GM12878 (cell line): ENCODE data around the gene IRGC. TPM values are rescaled to one million over a fixed set of nuclear protein-coding genes. Genes with fewer than 3 reads are reported as not detected.

Source experiments
- ATAC-seq: fragments of 200-7000 bp; cut with Tn5 transposase; 3 replicates; pipeline ENCODE4 v1.9.1; 2020; ENCODE audit warnings: mild to moderate bottlenecking, moderate library complexity
- BruUV-seq: library from RNA; stranded (reverse); fragments of 400-500 nt; replicated peaks from 2 replicates; lab custom pipeline; 2021; lab: Mats Ljungman, UMichigan
- CTCF ChIA-PET: fragments of 300-600 bp; sonication (Branson Sonifier 250); formaldehyde crosslinking; extraction: SDS; loops from one replicate; lab custom pipeline; 2021; ENCODE audit warnings: inconsistent platforms; lab: Yijun Ruan, JAX
- POLR2A ChIA-PET: fragments of 350-600 bp; formaldehyde crosslinking; extraction: SDS; loops from one replicate; lab custom pipeline; 2021; ENCODE audit warnings: inconsistent platforms; lab: Charles Lee
- RAD21 ChIA-PET: fragments of 300-600 bp; sonication (Branson Sonifier 250); formaldehyde crosslinking; loops from one replicate; lab custom pipeline; 2023; ENCODE audit warnings: antibody characterized with exemption; ENCODE audit not compliant: unreplicated experiment; lab: Charles Lee
- SMC1A ChIA-PET: fragments of 300-600 bp; sonication (Branson Sonifier 250); formaldehyde crosslinking; loops from one replicate; lab custom pipeline; 2023; ENCODE audit not compliant: unreplicated experiment, uncharacterized antibody; lab: Charles Lee
- DNase-seq: peaks from one replicate; pipeline ENCODE4 v3.0.0-alpha.2; 2011; ENCODE audit warnings: low read depth, low spot score
- FAIRE-seq: peaks from 3 replicates; lab custom pipeline; 2011; peaks lifted over from hg19 to GRCh38; lab: Jason Lieb, UNC
- H2AFZ ChIP-seq: 2 replicates; pipeline ENCODE4 v1.6.0; 2011; ENCODE audit warnings: low read depth, low read length, control low read depth; ENCODE audit not compliant: control insufficient read depth
- H3K27ac ChIP-seq: 2 replicates; pipeline ENCODE4 v1.5.1; 2011; ENCODE audit warnings: control low read depth; ENCODE audit not compliant: control insufficient read depth, insufficient read depth
- H3K27me3 ChIP-seq, 2 experiments: replicated peaks in 1 of 2; 2 replicates each; pipeline versions ENCODE4 v1.6.0 to v1.6.1; 2011; ENCODE audit warnings: low read length in 1 of 2; ENCODE audit not compliant: control insufficient read depth in 2 of 2, insufficient read depth in 2 of 2
- H3K36me3 ChIP-seq, 2 experiments: 2 replicates each; pipeline ENCODE4 v1.5.1; 2011; ENCODE audit warnings: low read length in 1 of 2; ENCODE audit not compliant: control insufficient read depth in 2 of 2, insufficient read depth in 2 of 2
- H3K4me1 ChIP-seq: 2 replicates; pipeline ENCODE4 v1.6.1; 2011; ENCODE audit warnings: mild to moderate bottlenecking, low read length, moderate library complexity, mixed read lengths; ENCODE audit not compliant: control insufficient read depth, insufficient read depth
- H3K4me2 ChIP-seq: 2 replicates; pipeline ENCODE4 v1.6.0; 2011; ENCODE audit warnings: control low read depth; ENCODE audit not compliant: control insufficient read depth, insufficient read depth
- H3K4me3 ChIP-seq: fragments of 200-600 bp; sonication (generic); 2 replicates; pipeline ENCODE4 v1.5.1; 2016
- H3K79me2 ChIP-seq: 2 replicates; pipeline ENCODE4 v1.6.0; 2011; ENCODE audit warnings: low read length; ENCODE audit not compliant: control insufficient read depth, insufficient read depth
- H3K9ac ChIP-seq: 2 replicates; pipeline ENCODE4 v1.8.0; 2011; ENCODE audit warnings: low read length, control low read depth, mixed read lengths; ENCODE audit not compliant: control insufficient read depth, insufficient read depth
- H3K9me3 ChIP-seq: replicated peaks from 3 replicates; pipeline ENCODE4 v1.5.1; 2011; ENCODE audit warnings: mild to moderate bottlenecking, low read length; ENCODE audit not compliant: control insufficient read depth, insufficient read depth
- H4K20me1 ChIP-seq: 2 replicates; pipeline ENCODE4 v1.6.0; 2011; ENCODE audit not compliant: control insufficient read depth, insufficient read depth
- FOXM1 ChIP-seq: IDR thresholded peaks from 2 replicates; pipeline ENCODE4 v1.6.1; 2012; ENCODE audit warnings: low read depth, mild to moderate bottlenecking, inconsistent platforms, low read length, moderate library complexity
- GATAD2B ChIP-seq: fragments of 450-650 bp; conservative IDR thresholded peaks from 2 replicates; pipeline ENCODE4 v1.6.1; 2017; ENCODE audit warnings: low read depth, mild to moderate bottlenecking, moderate library complexity
- MTA2 ChIP-seq: fragments of 450-650 bp; IDR thresholded peaks from 2 replicates; pipeline ENCODE4 v1.6.1; 2016; ENCODE audit warnings: low read depth, mild to moderate bottlenecking, moderate library complexity
- MXI1 ChIP-seq: fragments of 150-350 bp; IDR thresholded peaks from 2 replicates; pipeline ENCODE4 v1.6.1; 2011; ENCODE audit warnings: low read depth, mild to moderate bottlenecking, inconsistent platforms, low read length, improper control_type of control experiment
- NFYB ChIP-seq: IDR thresholded peaks from 2 replicates; pipeline ENCODE4 v1.6.1; 2011; ENCODE audit warnings: low read depth, mild to moderate bottlenecking, low read length, improper control_type of control experiment, moderate library complexity; ENCODE audit not compliant: insufficient read depth
- PAX5 ChIP-seq: IDR thresholded peaks from 2 replicates; pipeline ENCODE4 v1.6.1; 2011; ENCODE audit warnings: low read depth, low read length, borderline replicate concordance
- RUNX3 ChIP-seq: IDR thresholded peaks from 2 replicates; pipeline ENCODE4 v1.6.1; 2012; ENCODE audit warnings: low read length, inconsistent platforms
- SPI1 ChIP-seq: IDR thresholded peaks from 2 replicates; pipeline ENCODE4 v1.6.1; 2011; ENCODE audit warnings: low read depth, mild to moderate bottlenecking, low read length, moderate library complexity, borderline replicate concordance; ENCODE audit not compliant: insufficient read depth
- WGBS: methylation state at CpG from one replicate; pipeline ENCODE4 v1.1.6; 2016; ENCODE audit warnings: low lambda C conversion rate; ENCODE audit not compliant: insufficient replicate concordance, insufficient coverage; ENCODE audit errors: missing lambda C conversion rate; 5-methylcytosine and 5-hydroxymethylcytosine counted together
- in situ Hi-C: fragments of 300-500 bp; cut with MboI; formaldehyde crosslinking; loops from 9 replicates; pipeline ENCODE4 v1.14.3; 2018; ENCODE audit warnings: mixed read lengths
- intact Hi-C: fragments of 100-400 bp; cut with micrococcal nuclease; formaldehyde crosslinking; loops from one replicate; pipeline ENCODE4 v1.14.2; 2022; ENCODE audit not compliant: unreplicated experiment
- polyA plus RNA-seq, 11 experiments: library from polyadenylated mRNA; depleted of rRNA in 4 of 11; unstranded in 6 of 11; stranded (reverse) in 5 of 11; fragments of >200 nt; fragmentation: Nextera tagmentation in 4 of 11; fragmentation: Illumina TruSeq in 1 of 11; extraction: Ambion mirVana in 4 of 11; extraction: Trizol in 1 of 11; gene quantifications; 1 replicate in 1 of 11; 2 replicates in 10 of 11; pipeline versions ENCODE4 v1.2.1 to v1.2.3, GENCODE V29; 2011 to 2016; ENCODE audit warnings: inconsistent platforms in 2 of 11, missing spikeins in 2 of 11, low read depth in 1 of 11
- total RNA-seq, 4 experiments: library from RNA; depleted of rRNA in 3 of 4; stranded (reverse); fragments of >200 nt in 3 of 4; fragmentation: Illumina TruSeq in 1 of 4; extraction: Trizol in 1 of 4; gene quantifications; 2 replicates each; pipeline versions ENCODE4 v1.2.1 to v1.2.3, GENCODE V29; 2013 to 2021
- TF ChIP-seq, protein P1 (sequence below): fragments of 450-650 bp; formaldehyde crosslinking; IDR thresholded peaks from 2 replicates; pipeline ENCODE4 v1.5.0; 2022; ENCODE audit warnings: mild to moderate bottlenecking, missing genetic modification characterization

IRGC gene
- total and polyA plus RNA-seq, 10 of the 15 experiments (the other 5 are each of a cell fraction or from before 2014, with no cell fraction given) = 0.04 TPM; not detected in 9

DNA sequence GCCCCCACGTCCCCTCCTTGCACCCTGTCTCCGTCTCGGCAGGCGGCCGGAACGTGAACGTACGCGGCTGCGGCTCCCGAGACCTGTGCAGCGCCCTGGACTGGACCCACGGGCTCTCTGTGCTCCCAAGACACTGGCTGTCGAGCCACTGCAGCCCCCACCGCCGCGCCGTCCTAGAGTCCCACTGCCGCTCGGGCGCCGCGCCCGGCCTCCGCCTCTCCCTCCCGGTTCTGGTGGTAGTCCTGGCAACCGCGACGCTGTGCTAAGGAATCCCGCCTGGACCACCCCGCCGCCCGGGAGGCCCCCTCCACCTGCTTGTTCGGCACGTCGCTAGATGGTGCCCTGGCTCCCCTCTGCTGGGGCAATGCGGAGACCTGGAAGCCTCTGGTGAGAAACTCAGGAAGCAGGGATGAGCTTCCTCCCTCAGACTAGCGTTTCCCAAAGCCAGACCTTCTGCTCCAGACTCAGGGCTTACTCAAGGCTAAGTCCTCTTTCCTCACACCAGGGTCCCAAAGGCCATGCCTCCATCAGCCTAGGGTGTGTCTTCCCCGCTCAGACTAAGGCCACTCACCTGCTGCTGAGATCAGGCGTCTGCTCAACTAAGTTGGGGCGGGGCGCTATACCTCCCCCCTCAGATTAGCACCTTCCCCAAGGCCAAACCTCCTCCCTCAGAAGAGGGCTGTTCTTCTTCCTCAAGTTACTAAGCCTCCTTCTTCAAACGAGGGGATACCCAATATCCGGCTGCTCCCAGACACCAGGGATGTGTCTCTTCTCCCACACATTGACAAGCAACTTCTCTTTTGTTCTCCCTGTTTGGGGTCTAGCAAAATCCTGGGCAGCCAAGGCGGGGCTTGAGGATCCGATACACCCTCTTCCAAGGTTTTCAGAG lies 16.1 kb upstream of the IRGC start:
- Histone ChIP-seq H3K36me3 (no peaks in the 10 kb centered on the region), H3K9me3 (peaks cover 2% of the 10 kb centered on the region; the same call in 1 of the 3 replicates), H3K27me3 (no peaks in the 10 kb centered on the region; a peak in 1 of 4 replicates), H2AFZ (no peak overlapping the region), H3K27ac (no peak overlapping the region), H3K9ac (no peak overlapping the region), H3K4me1 (peaks cover 13% of the 10 kb centered on the region), H3K4me3 (no peak overlapping the region), H3K79me2 (no peaks in the 10 kb centered on the region), H4K20me1 (no peaks in the 10 kb centered on the region), H3K4me2 (no peak overlapping the region)
- in situ Hi-C loops (no loop called here), intact Hi-C loops (no loop called here)
- TF ChIP-seq FOXM1 = no peak
- FAIRE-seq (no peak), ATAC-seq (no peak), DNase-seq (no peak)
- ChIA-PET POLR2A (no interaction called here), SMC1A (interaction anchor here (2.3 kb wide), 1 partner anchor 31 kb away, joined by 7 read pairs; no protein-coding TSS in a partner anchor), RAD21 (interaction anchor here (1.0 kb wide), 1 partner anchor 31 kb away, joined by 3 read pairs; no protein-coding TSS in a partner anchor), CTCF (interaction anchor here (1.5 kb wide), 1 partner anchor 22 kb away, joined by 3 read pairs; no protein-coding TSS in a partner anchor)
- 44% methylated on average over 41 of the region's 46 CpGs for WGBS
- no TSS peak for BruUV-seq

- peaks cover 13% of the 10 kb centered on the region for H3K4me1 ChIP-seq
- RAD21 ChIA-PET = interaction anchor here (0.8 kb wide), 1 partner anchor 32 kb away, joined by 3 read pairs; no protein-coding TSS in a partner anchor
- no TSS peak for BruUV-seq
- no peaks in the 10 kb centered on the region for H3K79me2 ChIP-seq
- ATAC-seq = peak; percentile 73
- intact Hi-C loops = no loop called here
- H2AFZ ChIP-seq = no peak overlapping the region
- H3K36me3 ChIP-seq = no peaks in the 10 kb centered on the region
- H3K27me3 ChIP-seq = no peaks in the 10 kb centered on the region; a peak in 1 of 4 replicates
- CTCF ChIA-PET = no interaction called here
- no peak for DNase-seq
- WGBS = 80% methylated on average over 13 of the region's 13 CpGs
- H3K4me3 ChIP-seq = no peak overlapping the region
- H3K9ac ChIP-seq = no peak overlapping the region
- peaks cover 2% of the 10 kb centered on the region; the same call in 1 of the 3 replicates for H3K9me3 ChIP-seq
- FAIRE-seq = no peak
- no peaks in the 10 kb centered on the region for H4K20me1 ChIP-seq
- H3K27ac ChIP-seq = no peak overlapping the region
- 0 out of 2 replicates have a peak overlapping the region, but pooled peaks have one; percentile 46 for H3K4me2 ChIP-seq
- in situ Hi-C loops = no loop called here
- SMC1A ChIA-PET = interaction anchor here (1.1 to 2.3 kb wide), 3 partner anchors 32 to 63 kb away, joined by 3 to 7 read pairs (median 4); no protein-coding TSS in a partner anchor
- POLR2A ChIA-PET = no interaction called here
- TF ChIP-seq RUNX3 = peak; percentile 57
- no peak for TF ChIP-seq NFYB
- no peak for TF ChIP-seq MXI1
- TF ChIP-seq PAX5 = 0 out of 2 replicates have a peak, but pooled peaks have one; percentile 22
- peak; percentile 77 for TF ChIP-seq SPI1
- TF ChIP-seq, protein P1, sequence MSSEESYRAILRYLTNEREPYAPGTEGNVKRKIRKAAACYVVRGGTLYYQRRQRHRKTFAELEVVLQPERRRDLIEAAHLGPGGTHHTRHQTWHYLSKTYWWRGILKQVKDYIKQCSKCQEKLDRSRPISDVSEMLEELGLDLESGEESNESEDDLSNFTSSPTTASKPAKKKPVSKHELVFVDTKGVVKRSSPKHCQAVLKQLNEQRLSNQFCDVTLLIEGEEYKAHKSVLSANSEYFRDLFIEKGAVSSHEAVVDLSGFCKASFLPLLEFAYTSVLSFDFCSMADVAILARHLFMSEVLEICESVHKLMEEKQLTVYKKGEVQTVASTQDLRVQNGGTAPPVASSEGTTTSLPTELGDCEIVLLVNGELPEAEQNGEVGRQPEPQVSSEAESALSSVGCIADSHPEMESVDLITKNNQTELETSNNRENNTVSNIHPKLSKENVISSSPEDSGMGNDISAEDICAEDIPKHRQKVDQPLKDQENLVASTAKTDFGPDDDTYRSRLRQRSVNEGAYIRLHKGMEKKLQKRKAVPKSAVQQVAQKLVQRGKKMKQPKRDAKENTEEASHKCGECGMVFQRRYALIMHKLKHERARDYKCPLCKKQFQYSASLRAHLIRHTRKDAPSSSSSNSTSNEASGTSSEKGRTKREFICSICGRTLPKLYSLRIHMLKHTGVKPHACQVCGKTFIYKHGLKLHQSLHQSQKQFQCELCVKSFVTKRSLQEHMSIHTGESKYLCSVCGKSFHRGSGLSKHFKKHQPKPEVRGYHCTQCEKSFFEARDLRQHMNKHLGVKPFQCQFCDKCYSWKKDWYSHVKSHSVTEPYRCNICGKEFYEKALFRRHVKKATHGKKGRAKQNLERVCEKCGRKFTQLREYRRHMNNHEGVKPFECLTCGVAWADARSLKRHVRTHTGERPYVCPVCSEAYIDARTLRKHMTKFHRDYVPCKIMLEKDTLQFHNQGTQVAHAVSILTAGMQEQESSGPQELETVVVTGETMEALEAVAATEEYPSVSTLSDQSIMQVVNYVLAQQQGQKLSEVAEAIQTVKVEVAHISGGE (CRISPR knock-in tag) = no peak
- 0 out of 2 replicates have a peak, but pooled peaks have one; percentile 39 for TF ChIP-seq GATAD2B
- no peak for TF ChIP-seq MTA2
Observed at GRCh38 chr19:43700395-43701000, 15.4 kb upstream of the IRGC start.
